ENCODE measurements around the gene DMAC2L.
A peak's percentile ranks its signal among the peaks of the same experiment; 100 is the strongest.
"Not testable (repeated sequence)": the region's sequence is repeated elsewhere in the genome, so short reads cannot be mapped to it uniquely, and the experiment has no call there.

DMAC2L gene

DNA sequence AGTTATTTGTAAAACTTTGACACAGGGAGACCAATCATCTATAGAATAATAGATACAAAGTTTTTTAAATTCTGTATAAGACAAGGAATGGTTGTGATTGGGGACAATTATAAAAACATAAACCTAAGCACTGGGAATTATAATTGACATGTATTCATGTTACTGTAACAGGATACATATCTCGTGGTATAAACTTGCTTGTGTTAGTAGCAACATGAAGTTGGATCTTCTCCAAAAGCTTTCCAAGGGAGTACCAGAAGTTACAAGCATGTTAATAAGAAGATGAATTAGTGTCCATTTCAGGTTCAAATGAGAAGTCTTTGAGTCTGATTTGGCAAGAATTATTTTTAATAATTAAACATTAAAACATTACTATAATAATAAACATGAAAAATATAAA lies 42.4 kb downstream of the DMAC2L start:
- DNase-seq (ENCODE audit: low read depth in 2 of 3, low spot score in 2 of 3) = no peak

DNA sequence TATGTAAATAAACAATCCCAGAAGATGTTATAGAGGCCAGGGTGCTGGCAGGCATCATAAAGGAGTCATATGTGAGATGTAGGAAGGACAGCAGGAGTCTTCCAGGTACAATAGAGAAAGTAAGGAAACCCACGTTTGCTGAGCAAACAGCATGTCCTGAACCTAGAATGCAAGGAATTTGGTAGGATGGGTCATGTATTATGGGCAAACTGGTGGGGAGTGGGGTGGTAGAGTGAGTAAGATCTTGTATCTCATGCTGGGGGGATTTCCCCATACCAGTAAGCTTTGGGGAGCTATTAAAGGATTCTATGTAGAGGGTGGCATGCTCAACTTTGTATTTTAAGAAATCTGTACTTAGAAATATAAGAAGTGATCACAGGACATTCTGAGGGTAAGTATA lies 43.6 kb downstream of the DMAC2L start:
- no peak for DNase-seq (ENCODE audit: low read depth in 2 of 3, low spot score in 2 of 3)

DNA sequence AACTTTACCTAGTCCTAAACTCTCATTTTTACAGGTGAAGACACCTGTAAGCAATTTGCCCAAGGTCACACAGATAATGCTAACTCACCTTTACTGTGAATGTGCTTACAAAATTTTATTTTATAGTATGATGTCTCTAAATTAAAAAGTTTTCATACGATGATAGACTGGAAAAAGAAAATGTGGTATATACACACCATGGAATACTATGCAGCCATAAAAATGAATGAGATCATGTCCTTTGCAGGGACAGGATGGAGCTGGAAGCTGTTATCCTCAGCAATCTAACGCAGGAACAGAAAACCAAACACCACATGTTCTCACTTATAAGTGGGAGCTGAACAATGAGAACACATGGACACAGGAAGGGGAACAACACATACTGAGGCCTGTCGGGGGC lies 44.2 kb downstream of the DMAC2L start:
- DNase-seq (ENCODE audit: low read depth in 2 of 3, low spot score in 2 of 3) = not testable (repeated sequence)

DNA sequence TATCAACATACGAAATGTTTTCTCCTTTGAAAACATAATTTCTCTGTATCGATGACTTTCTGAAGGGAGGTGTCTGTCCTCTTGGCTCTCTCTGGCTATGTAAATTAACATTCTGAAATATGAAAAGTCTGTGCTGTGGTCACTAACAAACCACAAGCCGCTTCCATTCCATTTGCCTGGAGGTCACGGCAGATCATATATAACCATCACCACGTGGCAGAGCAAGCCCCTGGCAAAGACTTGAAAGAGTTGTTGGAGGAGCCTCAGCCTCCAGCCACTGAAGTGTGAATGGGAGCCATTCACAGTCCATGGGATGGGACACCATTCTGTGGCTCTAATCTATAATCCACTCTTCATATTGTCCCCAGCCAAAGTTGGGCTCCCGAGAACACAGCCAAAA lies 45.0 kb downstream of the DMAC2L start:
- no peak for DNase-seq (ENCODE audit: low read depth in 2 of 3, low spot score in 2 of 3)

DNA sequence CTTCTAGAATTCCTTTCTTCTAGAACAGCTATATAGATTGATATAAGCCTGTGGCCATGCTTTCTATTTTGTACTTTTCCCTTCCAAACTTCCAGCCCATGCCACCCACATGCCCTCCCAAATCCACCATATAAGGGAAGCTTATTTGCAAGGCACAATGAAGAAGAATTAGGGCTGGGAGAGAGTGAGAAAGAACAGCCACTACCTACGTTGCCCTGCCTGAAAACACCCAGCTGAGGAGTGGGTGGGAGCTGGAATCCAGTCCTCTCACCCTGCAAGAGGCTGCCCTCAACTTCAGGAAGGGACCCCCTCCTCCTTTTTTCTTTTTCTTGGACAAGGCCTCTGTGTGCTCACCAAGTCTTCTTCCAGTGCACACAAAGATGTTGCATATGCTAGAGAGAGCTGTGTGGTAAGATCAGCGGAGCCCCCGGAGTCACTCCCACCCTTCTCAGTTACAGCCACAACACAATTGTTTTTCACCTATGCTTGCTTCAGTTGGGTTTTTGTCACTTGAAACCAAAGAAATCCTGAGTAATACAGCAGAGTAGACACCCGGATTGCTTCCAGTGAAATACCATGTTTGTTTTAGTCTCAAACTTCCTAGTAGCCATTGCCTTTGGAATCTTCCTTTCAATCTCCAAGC lies 45.8 kb downstream of the DMAC2L start:
- DNase-seq (ENCODE audit: low read depth in 2 of 3, low spot score in 2 of 3) = no peak

DNA sequence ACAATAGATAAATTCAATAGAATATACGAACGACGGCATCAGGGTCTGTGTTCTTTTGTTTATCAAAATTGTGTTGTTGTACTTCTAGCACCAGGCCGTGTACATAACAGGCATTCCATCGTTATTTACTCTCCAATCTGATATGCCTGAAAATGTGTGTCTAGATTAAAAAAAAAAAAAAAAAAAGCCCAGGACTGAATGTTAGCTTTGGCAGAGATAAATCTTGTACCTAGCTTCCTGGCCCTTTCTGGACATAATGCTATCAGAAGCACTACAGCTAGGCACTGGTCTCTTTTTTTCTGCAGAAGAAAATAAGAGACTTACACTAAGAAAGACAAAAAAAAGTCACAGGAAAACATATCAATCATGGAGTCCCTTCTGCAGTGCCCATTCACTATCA lies 47.5 kb downstream of the DMAC2L start:
- no peak for DNase-seq (ENCODE audit: low read depth in 2 of 3, low spot score in 2 of 3)

DNA sequence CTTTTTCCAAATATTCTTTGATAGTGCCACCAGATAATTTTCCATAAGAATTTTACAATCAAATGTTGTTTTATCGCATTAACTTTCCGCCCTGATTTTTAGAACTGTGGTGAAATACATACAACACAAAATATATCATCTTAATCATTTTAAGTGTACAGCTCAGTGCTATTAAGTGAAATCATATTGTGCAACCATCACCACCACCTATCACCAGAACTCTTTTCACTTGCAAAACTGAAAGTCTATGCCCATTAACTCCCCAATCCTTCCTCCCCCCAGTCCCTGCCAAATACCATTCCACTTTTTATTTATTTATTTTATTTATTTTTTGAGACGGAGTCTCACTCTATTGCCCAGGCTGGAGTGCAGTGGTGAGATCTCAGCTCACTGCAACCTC lies 48.0 kb downstream of the DMAC2L start:
- DNase-seq (ENCODE audit: low read depth in 2 of 3, low spot score in 2 of 3) = no peak

DNA sequence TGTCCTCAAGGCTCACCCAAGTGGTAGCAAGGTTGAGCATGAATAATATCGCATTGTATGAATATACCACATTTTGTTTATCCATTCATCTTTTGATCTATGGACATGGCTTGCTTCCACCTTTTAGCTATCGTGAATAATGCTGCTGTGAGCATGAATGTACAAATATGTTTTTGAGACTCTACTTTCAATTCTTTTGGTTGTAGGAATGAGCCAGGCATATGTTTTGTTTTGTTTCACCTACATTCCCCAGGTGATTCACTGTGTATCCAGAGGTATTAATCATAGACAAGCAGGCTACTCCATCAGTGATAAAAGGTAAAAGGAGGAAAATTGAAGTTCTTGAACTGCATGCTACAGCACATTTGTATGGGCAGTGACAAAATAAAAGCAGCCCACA lies 48.7 kb downstream of the DMAC2L start:
- no peak for DNase-seq (ENCODE audit: low read depth in 2 of 3, low spot score in 2 of 3)

DNA sequence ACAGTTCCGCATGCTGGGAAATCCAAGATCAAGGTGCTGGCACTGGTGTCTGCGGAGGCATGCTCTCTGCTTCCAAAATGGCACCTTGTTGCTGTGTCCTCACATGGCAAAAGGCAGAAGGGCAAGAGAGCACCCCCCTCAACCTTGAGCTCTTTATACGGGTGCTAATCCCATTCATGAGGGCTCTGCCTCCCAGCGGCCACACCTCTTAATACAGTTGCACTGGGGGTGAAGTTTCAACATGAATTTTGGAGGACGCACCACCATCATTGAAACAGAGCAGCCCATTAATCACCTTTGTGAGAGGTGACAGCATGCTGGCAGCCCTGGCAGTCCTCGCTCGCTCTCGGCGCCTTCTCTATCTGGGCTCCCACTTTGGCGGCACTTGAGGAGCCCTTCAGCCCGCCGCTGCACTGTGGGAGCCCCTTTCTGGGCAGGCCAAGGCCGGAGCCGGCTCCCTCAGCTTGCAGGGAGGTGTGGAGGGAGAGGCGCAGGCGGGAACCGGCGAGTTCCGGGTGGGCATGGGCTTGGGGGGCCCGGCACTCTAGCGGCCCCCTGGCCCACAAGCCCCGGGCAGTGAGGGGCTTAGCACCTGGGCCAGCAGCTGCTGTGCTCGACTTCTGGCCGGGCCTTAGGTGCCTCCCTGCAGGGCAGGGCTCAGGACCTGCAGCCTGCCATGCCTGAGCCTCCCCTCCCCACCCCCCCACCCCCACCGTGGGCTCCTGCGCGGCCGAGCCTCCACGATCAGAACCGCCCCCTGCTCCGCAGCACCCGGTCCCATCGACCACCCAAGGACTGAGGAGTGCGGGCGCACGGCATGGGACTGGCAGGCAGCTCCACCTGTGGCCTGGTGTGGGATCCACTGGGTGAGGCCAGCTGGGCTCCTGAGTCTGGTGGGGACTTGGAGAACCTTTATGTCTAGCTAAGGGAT lies 49.6 kb downstream of the DMAC2L start:
- not testable (repeated sequence) for DNase-seq (ENCODE audit: low read depth in 2 of 3, low spot score in 2 of 3)

DNA sequence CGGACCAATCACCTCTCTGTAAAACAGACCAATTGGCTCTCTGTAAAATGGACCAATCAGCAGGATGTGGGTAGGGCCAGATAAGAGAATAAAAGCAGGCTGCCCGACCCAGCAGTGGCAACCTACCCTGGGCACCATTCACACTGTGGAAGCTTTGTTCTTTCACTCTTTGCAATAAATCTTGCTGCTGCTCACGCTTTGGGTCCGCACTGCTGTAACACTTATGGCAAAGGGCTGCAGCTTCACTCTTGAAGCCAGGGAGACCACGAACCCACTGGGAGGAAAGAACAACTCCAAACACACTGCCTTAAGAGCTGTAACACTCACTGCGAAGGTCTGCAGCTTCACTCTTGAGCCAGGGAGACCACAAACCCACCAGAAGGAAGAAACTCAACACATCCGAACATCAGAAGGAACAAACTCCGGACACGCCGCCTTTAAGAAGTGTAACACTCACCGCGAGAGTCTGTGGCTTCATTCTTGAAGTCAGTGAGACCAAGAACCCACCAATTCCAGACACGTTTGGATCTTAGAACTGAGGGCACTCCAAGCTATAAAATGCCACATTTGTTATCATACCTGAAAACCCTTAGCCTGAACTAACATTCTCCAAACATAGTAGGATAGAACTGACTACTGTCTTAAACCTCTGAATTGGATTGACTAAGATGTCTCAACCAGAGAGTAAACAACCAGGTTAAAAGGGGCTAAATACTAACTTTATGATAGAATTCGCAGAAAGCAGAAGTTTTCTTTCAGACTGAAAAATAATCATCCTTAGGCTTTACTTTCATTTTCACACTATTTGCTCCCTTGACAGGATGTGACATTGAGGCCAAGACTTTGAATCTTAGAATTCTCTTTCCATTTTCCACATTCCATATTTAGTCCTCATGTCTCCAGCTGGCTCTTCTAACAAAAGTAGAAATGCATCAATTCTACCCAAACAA lies 50.9 kb downstream of the DMAC2L start:
- peak in 1 of 3 experiments; percentile 15 for DNase-seq (ENCODE audit: low read depth in 2 of 3, low spot score in 2 of 3)

DNA sequence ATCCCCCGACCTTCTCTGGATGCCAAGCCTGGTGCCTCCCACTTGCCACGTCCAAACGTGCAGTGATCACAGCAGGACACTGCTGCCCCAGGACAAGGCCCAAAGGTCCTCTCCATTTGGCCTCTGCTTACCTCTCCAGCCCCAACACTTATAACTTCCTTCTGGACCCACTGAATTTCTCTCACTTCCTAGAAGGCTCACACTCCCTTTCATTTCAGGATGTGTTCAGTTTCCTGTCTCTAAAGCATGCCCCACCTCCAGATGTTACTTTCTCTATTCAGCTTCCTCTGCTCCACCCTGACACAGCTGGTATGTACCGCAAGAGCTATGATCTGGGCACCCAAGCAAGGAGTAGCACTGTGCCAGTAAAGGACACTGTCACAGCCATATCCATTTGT lies 51.6 kb downstream of the DMAC2L start:
- DNase-seq (ENCODE audit: low read depth in 2 of 3, low spot score in 2 of 3) = peak in 1 of 3 experiments; percentile 6

DNA sequence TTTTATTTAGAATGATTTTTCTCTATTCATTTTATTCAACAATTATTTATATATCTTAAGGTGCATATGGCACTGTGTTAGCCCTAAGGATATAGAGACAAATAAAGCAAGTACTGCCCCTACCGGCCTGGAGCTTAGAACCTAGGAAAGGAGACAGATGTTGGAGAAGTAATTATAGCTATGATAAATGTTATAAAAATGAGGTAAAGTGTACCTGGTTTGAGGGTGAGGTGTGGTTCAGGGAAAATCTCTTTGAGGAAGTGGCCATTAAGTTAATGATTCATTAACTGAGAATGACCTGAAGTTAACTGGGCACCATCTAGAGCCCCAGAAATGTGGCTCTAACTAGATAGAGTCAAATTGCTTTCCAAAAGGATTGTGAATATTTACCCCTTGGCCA lies 52.7 kb downstream of the DMAC2L start:
- no peak for DNase-seq (ENCODE audit: low read depth in 2 of 3, low spot score in 2 of 3)

DNA sequence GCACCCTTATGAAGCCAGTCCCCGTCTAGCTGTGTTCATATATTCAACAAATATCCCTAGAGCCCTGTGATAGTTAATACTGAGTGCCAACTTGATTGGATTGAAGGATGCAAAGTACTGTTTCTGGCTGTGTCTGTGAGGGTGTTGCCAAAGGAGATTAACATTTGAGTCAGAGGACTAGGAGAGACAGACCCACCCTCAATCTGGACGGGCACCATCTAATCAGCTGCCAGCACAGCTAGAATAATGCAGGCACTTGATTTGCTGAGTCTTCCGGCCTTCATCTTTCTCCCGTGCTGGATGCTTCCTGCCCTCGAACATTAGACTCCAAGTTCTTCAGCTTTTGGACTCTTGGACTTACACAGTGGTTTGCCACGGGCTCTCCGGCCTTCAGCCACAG lies 53.4 kb downstream of the DMAC2L start:
- DNase-seq (ENCODE audit: low read depth in 2 of 3, low spot score in 2 of 3) = not testable (repeated sequence)

DNA sequence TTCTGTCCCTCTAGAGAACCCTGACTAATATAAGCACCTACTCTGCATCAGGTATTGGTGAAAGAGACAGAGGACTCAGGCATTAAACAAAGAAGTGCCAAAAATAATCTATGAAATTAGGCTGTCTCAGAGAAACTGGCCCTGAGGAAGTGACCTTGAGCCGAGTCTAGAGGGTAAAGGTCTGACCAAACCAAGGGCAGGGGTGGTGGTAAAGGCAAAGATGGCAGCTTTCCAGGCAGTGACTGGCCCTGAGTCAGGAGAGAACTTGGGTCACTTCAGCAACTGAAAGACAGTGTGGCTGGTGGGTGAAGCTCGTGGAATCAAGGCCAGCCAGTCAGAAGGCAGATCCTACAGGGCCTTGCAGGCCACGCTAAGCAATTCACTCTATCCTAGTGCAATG lies 54.0 kb downstream of the DMAC2L start:
- no peak for DNase-seq (ENCODE audit: low read depth in 2 of 3, low spot score in 2 of 3)

DNA sequence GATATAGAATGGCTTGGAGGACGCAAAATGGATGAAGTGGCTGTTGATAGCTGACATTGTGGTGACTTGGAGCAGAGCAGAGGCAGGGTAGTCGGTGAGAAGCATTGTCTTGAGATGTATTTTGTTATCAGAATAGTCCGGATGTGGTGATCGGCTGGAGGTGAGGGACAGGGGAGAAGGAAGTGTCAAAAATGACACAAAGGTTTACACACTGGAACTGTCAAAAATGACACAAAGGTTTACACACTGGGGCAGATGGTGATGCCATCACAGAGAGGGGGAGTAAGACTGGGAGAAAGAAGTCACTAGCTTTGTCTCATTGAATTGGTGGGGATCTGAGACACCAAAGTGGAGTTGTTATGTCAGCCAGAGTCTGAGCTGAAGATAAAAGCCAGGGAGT lies 54.5 kb downstream of the DMAC2L start:
- DNase-seq (ENCODE audit: low read depth in 2 of 3, low spot score in 2 of 3) = no peak

DNA sequence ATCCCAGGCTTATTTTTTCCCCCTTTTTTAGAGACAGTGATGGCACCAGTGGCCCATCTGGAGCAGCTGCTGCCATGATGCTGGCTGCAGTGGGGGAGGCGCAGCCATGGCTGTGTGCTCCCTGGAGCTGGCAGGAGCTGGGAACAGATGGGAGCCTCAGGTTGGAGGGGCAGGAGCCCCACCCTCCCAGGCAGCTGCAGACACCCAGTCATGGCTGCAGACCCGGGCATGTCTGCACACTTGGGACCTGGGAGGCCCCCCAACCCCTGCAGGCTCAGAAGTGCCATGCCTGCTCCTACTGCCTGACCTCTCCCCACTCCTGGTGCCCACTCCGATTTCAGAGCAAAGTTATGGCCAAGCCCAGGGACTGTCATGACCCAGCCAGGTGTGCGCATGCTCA lies 59.4 kb downstream of the DMAC2L start:
- no peak for DNase-seq (ENCODE audit: low read depth in 2 of 3, low spot score in 2 of 3)

DNA sequence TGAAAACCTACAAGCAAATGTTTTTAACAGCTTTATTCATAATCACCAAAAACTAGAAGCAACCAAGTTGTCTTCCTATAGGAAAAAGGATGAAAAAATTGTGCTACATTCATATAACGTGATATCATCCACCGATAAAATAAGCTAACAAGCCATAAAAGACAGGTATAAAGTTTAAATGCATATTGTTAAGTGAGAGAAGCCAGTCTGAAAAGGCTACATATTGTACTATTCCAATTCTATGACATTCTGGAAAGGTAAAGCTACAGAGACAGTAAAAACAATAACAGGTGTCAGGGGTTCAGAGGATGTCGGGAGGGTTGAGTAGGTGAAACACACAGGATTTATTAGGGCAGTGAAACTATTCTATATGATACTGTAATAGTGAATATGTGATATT lies 61.8 kb downstream of the DMAC2L start:
- DNase-seq (ENCODE audit: low read depth in 2 of 3, low spot score in 2 of 3) = no peak

DNA sequence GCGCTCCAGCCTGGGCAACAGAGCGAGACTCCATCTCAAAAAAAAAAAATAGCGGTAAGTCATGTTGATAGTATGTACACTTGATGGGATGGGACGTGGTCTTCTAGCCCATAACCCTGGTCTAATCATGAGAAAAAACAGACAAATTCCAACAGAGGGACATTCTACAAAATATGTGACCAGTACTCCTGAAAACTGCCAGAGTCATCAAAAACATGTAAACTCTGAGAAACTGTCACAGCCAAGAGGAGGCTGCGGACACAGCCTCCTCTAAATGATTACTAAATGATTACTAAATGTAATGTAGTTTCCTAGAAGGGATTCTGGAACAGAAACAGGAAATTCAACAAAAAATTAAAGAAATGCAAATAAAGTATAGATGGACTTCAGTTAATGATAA lies 63.6 kb downstream of the DMAC2L start:
- no peak for DNase-seq (ENCODE audit: low read depth in 2 of 3, low spot score in 2 of 3)
